Measurements from ENCODE around the gene ANO9. TPM values are rescaled to one million over a fixed set of nuclear protein-coding genes. Genes with fewer than 3 reads are reported as not detected.

Gene ANO9
- total RNA-seq, 4 donors from 2014 or later, result 0.44 to 1.5 (median 0.63) TPM

- TF ChIP-seq CTCF (IDR thresholded peaks at IDR 0.05; ENCODE audit: low read depth), result no peak
Measured at GRCh38 chr11:475941-476340, 34.1 kb upstream of the ANO9 start.

GRCh38 chr11:474914-475506, 33.2 kb upstream of the ANO9 start:
- TF ChIP-seq CTCF (IDR thresholded peaks at IDR 0.05; ENCODE audit: low read depth), result no peak

- TF ChIP-seq CTCF (IDR thresholded peaks at IDR 0.05; ENCODE audit: low read depth), result no peak
Measured at GRCh38 chr11:473962-474785, 32.4 kb upstream of the ANO9 start.

GRCh38 chr11:473415-473814, 31.6 kb upstream of the ANO9 start:
- TF ChIP-seq CTCF (IDR thresholded peaks at IDR 0.05; ENCODE audit: low read depth), result no peak

GRCh38 chr11:472816-473215, 31.0 kb upstream of the ANO9 start:
- TF ChIP-seq CTCF (IDR thresholded peaks at IDR 0.05; ENCODE audit: low read depth), result no peak

GRCh38 chr11:472272-472671, 30.5 kb upstream of the ANO9 start:
- no peak for TF ChIP-seq CTCF (IDR thresholded peaks at IDR 0.05; ENCODE audit: low read depth)

GRCh38 chr11:471468-472145, 29.8 kb upstream of the ANO9 start:
- TF ChIP-seq CTCF (IDR thresholded peaks at IDR 0.05; ENCODE audit: low read depth), result no peak
